Measurements from ENCODE around the gene JUND. TPM values are rescaled to one million over a fixed set of nuclear protein-coding genes. Genes with fewer than 3 reads are reported as not detected.
"Not testable (repeated sequence)": the region's sequence is repeated elsewhere in the genome, so short reads cannot be mapped to it uniquely, and the experiment has no call there.

The JUND gene
- polyA plus RNA-seq (2012; ENCODE audit: missing spikeins): 6.8 TPM

GRCh38 chr19:18281082-18282020 lies at the start of gene JUND:
JUND (minus strand) TSS chr19:18281622; CDS start chr19:18281484, 138 bp downstream.
- DNase-seq (ENCODE audit: insufficient read length) (peak; percentile 89), FAIRE-seq (peak; percentile 99)
- TF ChIP-seq POLR2A (IDR thresholded peaks at IDR 0.05; ENCODE audit: low read depth, low read length) (peak; percentile 99), POLR2AphosphoS5 (IDR thresholded peaks at IDR 0.05; ENCODE audit: low read depth, low read length) (peak; percentile 93), TAF1 (IDR thresholded peaks at IDR 0.05; ENCODE audit: borderline replicate concordance, low read depth, low read length) (peak; percentile 84)

DNA sequence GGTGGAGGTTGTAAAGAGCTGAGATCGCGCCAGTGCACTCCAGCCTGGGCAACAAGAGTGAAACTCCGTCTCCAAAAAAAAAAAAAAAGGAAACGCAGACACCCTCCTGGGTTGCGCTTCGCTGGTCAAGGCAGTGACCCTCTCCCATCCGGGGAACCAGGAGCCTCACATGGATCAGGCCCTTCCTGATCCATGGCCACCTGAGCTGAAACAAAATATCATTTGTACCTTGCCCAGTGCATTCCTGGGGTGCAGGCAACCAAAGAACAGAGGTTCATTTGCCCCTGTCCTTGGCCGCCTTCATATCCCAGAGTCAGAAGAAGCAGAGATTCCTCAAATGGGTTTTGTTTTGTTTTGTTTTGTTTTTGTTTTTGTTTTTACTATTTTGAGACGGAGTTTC lies 49.4 kb upstream of the JUND start:
- TF ChIP-seq TAF1 (IDR thresholded peaks at IDR 0.05; ENCODE audit: borderline replicate concordance, low read depth, low read length): no peak
- TF ChIP-seq POLR2AphosphoS5 (IDR thresholded peaks at IDR 0.05; ENCODE audit: low read depth, low read length): no peak
- TF ChIP-seq POLR2A (IDR thresholded peaks at IDR 0.05; ENCODE audit: low read depth, low read length): no peak
- FAIRE-seq (no peak), DNase-seq (ENCODE audit: insufficient read length) (no peak)

DNA sequence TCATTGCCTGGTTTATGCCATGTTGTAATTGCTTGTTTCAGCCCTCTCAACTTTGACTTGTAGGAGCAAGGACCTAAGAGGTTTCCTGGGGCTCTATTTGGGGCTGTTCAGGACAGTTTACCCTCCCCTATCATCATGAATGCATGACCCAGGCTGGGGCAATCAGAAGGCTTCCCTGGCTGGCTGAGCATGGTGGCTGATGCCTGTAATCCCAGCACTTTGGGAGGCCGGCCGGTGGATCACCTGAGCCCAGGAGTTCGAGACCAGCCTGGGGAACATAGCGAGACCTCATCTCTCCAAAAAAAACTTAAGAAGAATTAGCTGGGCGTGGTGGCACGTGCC lies 47.6 kb upstream of the JUND start:
- TF ChIP-seq POLR2AphosphoS5 (IDR thresholded peaks at IDR 0.05; ENCODE audit: low read depth, low read length): no peak
- no peak for TF ChIP-seq TAF1 (IDR thresholded peaks at IDR 0.05; ENCODE audit: borderline replicate concordance, low read depth, low read length)
- no peak for TF ChIP-seq POLR2A (IDR thresholded peaks at IDR 0.05; ENCODE audit: low read depth, low read length)
- FAIRE-seq: no peak
- DNase-seq (ENCODE audit: insufficient read length): no peak

DNA sequence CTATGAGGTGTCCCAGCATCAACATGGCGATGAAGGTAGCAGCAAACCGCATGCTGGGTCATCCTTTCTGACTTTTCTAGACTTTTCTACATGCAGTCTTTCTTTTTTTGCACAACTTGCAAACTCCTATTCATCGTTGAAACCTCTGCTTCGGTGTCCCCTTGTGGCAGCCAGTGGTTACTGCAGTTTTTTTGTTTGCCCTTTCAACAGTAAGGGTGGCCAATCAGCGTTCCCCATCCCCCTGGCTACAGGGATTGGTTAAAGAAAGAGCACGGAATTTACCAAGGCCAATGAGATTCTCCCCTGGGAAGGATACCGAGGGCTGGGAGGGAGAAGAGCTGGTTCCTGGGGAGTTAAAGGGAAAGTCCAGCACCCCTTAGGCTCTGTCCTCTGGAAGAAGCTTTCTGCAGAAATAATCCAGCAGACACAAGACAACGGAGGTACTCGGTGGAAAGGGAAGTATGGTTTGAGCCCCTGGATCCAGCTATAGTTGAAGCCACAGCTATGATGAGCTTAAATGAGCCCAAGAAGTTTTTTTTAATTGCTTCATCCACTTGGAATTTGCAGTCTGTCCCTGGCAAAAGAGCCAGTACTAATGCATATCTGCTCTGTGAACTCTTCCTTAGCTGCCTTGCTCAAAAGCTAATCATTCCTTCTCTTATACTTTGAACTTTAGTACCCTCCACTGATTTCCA lies 47.1 kb upstream of the JUND start:
- TF ChIP-seq POLR2AphosphoS5 (IDR thresholded peaks at IDR 0.05; ENCODE audit: low read depth, low read length) (no peak), TAF1 (IDR thresholded peaks at IDR 0.05; ENCODE audit: borderline replicate concordance, low read depth, low read length) (no peak), POLR2A (IDR thresholded peaks at IDR 0.05; ENCODE audit: low read depth, low read length) (no peak)
- DNase-seq (ENCODE audit: insufficient read length) (peak; percentile 90), FAIRE-seq (peak; percentile 95)

DNA sequence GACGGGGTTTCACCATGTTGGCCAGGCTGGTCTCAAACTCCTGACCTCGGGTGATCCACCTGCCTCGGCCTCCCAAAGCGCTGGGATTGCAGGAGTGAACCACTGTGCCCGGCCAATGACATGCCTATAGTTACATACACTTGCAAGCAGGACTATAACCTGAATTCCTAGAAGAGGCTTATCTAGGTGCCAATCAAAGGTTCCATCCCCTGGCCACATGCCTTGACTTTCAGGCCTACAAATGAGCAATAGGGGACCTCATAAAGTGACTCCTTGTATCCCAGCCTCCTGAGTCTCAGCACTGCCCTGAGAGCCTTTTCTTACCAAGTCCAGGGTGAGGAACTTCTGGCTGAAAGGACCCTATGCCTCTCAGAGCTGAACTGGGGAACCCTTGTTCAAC lies 45.4 kb upstream of the JUND start:
- TF ChIP-seq POLR2A (IDR thresholded peaks at IDR 0.05; ENCODE audit: low read depth, low read length): no peak
- no peak for TF ChIP-seq TAF1 (IDR thresholded peaks at IDR 0.05; ENCODE audit: borderline replicate concordance, low read depth, low read length)
- no peak for TF ChIP-seq POLR2AphosphoS5 (IDR thresholded peaks at IDR 0.05; ENCODE audit: low read depth, low read length)
- FAIRE-seq: no peak
- no peak for DNase-seq (ENCODE audit: insufficient read length)

- FAIRE-seq; DNase-seq (ENCODE audit: insufficient read length): not testable (repeated sequence)
These were observed 42.9 kb upstream of the JUND start for GRCh38 chr19:18324373-18324731.

DNA sequence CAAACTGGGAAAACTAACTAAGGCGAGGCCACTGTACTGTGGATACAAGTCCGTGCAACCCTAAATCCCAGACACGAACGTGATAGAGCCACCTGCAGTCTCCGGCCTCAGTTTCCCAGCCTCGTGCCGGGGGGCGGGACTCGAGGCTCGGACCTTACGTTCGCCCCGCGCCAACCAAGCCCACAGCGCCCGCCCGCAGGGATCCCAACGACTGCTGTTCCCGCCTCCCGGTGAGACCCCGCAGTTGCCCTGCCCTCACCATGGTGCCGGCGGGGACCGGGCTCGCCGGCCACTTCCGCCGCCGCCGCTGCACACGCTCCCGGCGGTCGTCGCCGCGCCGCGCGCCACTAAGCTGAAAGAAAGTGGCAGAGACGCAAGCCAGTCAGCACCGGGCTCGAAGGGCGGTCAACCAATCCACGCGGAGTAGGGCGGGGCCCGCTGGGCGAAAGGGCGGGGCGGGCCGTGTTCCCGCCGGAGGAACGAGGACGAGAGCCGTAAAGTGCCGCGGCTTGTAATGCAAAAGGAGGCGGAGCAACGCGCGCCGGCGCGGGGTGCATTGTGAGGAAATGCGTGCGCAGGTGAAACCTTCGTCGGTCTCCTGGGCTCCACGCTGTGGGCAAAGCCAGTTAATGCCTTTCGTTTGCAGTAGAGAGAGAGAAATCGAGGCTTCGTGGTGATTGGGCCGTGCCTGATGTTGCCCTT lies 41.5 kb upstream of the JUND start, which contains the start of gene LSM4:
Gene LSM4, minus strand, starts transcription at position 318 of the 702 bp plus-strand sequence. Its CDS starts 56 bp downstream, at position 262.
- FAIRE-seq (peak; percentile 99), DNase-seq (ENCODE audit: insufficient read length) (peak; percentile 98)
- TF ChIP-seq TAF1 (IDR thresholded peaks at IDR 0.05; ENCODE audit: borderline replicate concordance, low read depth, low read length): peak; percentile 29; the same call in 1 of the 2 replicates
- TF ChIP-seq POLR2AphosphoS5 (IDR thresholded peaks at IDR 0.05; ENCODE audit: low read depth, low read length): peak; percentile 72
- TF ChIP-seq POLR2A (IDR thresholded peaks at IDR 0.05; ENCODE audit: low read depth, low read length): peak; percentile 88; the same call in 1 of the 2 replicates

DNA sequence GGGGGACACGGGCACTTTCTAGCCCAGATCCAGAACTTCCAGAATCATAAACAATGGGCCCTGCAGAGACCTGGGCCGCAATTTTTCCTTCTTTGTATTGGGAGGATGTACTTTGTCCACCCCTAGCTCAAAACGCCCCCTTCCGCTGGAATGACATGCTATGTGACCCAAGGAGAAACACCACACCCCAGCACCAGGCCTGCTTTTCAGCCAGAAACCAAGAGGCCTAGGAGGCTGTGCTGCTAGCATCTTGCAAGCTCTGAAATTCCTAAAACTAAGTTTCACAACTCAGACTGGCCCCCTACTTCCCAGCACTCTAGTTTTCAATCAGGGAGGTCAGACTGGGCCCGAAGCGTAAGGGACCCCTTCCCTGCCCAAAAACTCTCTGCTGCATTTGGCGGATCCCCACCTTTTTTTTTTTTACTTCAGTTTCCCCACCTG lies 40.9 kb upstream of the JUND start:
- DNase-seq (ENCODE audit: insufficient read length) (no peak), FAIRE-seq (no peak)

GRCh38 chr19:18321734-18322102 lies 40.3 kb upstream of the JUND start:
- no peak for TF ChIP-seq POLR2AphosphoS5 (IDR thresholded peaks at IDR 0.05; ENCODE audit: low read depth, low read length)
- peak; percentile 30; the same call in 1 of the 2 replicates for TF ChIP-seq POLR2A (IDR thresholded peaks at IDR 0.05; ENCODE audit: low read depth, low read length)
- no peak for TF ChIP-seq TAF1 (IDR thresholded peaks at IDR 0.05; ENCODE audit: borderline replicate concordance, low read depth, low read length)
- FAIRE-seq: no peak
- DNase-seq (ENCODE audit: insufficient read length): no peak

More for the DNA sequence above, 40.9 kb upstream of the JUND start:
- TF ChIP-seq POLR2AphosphoS5 (IDR thresholded peaks at IDR 0.05; ENCODE audit: low read depth, low read length): peak; percentile 21
- TF ChIP-seq TAF1 (IDR thresholded peaks at IDR 0.05; ENCODE audit: borderline replicate concordance, low read depth, low read length): no peak

DNA sequence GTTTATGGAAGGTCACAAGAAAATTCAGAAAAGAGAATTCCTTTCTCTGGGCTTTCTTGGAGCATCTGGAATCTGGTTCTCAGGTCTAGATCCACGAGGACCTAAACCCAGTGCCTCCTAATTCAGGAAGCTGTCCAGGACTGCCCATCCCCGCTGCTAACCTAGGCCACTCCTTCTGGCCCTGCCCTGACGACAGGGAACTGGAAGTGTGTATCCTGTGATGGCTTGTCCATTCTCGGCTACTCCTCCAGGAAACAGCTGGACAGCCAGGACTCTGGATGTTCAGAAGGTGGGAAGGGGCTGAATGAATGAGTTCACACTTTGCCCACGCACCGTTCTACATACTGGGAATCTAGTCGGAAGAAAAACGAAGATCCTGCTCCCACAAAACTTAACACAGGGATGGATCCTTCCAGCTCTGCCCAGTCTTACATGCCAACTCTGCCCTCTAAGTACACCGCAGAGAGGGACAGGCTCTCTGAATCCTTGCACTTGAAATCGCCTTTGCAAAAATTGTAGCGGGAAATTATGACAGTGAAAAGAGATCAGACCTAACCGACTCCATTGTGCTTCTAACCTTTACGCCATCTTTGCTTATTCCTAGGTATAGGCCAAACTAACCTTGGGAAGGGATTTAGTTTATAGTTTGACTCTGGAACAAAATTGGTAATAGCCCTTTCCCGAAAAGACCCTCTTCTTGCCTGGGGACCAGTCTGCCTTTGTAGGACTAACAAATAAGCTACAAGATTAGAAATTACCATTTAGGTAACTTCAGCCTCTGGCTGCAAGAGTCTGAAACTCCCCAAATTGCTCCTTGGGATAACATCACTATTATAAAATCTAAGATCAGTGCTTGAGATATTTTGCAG lies 39.7 kb upstream of the JUND start:
- DNase-seq (ENCODE audit: insufficient read length) (no peak), FAIRE-seq (no peak)

More for the DNA sequence above, 39.7 kb upstream of the JUND start:
- TF ChIP-seq POLR2A (IDR thresholded peaks at IDR 0.05; ENCODE audit: low read depth, low read length): no peak; the same call in 1 of the 2 replicates
- no peak for TF ChIP-seq TAF1 (IDR thresholded peaks at IDR 0.05; ENCODE audit: borderline replicate concordance, low read depth, low read length)
- no peak for TF ChIP-seq POLR2AphosphoS5 (IDR thresholded peaks at IDR 0.05; ENCODE audit: low read depth, low read length)

All from GM12892 (cell line).